GM18520 (cell line): ENCODE results near the gene CIDEB.

Experiments used
- ATAC-seq: cut with Tn5 transposase; IDR thresholded peaks from one replicate; pipeline ENCODE4 v1.9.1; 2021; ENCODE audit not compliant: unreplicated experiment

Gene CIDEB

DNA sequence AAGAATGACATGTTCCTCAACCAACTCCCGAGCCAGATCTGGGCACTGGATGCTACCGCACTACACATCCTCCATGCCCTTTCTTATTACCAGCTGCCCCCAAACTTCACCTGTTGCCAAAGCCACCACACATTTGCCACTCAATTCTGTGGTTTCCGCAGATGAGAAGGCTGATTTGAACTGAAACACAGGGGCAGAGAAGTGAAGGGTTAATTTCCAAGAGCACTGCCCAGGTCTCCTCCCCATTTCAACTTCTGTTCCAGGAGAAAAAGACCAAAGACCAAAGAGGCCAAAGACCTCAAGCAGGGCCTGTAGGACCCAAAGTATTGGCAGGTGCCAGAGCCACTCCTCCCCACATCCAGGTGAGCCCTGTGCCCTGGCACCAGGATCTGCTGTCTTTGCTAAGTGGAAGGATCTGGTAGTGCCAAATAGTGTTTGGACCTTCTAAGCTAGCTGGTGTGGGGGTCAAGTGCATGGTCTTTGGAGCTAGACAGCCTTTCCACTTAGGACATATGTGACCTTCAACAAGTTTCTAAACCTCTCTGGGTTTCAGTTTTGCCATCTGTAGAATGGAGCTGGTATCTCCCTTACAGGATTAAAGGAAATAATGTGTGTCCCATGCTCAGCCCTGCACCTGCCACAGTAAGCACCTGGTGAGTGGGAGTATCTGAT, 16.2 kb downstream of the CIDEB start:
- ATAC-seq: no peak

DNA sequence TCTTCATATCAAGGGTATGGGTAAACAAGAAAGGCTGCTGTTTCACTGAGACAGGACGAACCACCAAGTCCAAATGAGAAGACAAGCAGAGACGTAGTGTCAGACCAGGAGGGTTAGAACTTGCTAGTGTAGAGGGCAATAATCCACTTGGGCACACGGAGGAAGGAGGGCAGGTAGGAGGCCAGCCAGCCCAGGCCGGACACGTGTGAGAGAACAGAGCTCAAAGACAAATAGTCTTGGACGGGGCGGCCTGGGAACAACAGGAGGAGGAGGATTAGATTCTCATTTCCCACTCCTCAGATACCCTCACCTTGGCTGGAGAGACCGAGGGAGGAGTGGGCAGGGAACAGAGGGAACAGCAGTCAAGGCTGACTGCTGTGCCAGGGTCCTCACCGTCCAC, 17.0 kb downstream of the CIDEB start:
- ATAC-seq: no peak

DNA sequence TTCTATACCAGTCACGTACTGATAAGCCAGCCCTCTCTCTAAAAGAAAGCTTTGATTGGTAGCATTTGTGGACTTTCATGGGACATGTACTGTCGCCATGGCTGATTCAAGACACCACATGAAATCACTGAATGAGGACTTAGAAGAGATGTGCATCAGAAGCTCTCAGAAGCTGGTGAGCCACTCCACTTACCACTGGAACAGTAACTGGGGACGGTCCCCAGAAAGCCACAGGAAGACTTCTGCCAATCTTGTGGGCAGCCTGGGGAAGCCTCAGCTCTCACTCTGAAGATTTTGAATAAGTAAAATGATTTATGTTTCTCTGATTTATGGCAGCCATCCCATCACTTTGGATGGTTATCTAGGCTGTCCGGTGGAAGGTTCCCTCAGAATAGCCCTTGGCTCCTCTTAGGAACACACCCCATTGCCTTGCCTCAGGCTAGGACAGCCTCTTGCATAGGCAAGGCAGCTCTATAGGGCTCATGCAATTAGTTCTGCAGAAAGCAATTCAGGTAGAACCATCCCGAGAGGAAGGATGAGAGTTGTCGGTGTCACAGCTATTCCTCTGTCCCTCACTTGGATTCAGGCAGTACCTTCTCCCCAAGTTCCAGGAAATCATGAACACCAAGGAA, 18.0 kb downstream of the CIDEB start:
- peak; percentile 82 for ATAC-seq

DNA sequence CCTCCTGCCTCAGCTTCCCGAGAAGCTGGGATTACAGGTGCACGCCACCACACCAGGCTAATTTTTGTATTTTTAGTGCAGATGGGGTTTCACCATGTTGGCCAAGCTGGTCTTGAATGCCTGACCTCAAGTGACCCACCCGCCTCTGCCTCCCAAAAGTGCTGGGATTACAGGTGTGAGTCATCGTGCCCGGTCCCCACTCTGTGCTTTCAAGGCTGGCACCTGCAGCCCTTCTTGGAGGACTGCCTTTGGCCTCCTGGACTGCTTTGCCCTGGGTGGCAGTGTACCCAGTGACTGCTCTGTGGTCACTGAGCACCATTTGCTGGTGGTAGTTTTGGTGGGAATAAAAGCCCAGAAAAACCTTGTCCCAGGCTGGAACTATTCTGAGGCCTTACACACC, 20.8 kb downstream of the CIDEB start:
- no peak for ATAC-seq

GRCh38 chr14:24285351-24285750, 22.4 kb downstream of the CIDEB start:
- ATAC-seq: no peak

DNA sequence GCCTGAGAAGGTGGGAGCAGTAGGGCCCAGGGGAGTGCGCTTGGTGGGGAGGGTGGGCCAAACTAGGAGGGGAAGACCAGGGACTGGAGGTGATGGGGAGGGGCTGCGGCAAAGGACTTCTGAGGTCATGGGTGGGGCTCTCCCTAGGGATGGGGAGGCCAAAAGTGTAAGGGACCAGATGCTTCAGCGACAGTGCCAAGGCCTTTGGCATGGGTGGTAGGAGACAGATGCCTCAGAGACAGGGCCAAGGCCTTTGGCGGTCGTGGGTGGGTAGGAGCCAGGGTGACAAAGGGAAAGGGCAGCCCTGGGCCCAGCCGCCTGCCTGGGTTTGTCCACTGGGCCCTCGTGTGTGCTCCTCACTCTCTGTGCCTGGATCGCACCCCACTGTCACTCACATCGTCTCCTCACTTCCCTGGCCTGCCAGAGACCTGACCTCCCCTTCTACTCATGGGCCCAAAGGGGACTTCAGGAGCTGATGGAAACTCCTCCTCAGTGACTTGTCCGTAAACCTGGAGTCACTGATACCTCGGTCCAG, 23.2 kb downstream of the CIDEB start:
- ATAC-seq: no peak

DNA sequence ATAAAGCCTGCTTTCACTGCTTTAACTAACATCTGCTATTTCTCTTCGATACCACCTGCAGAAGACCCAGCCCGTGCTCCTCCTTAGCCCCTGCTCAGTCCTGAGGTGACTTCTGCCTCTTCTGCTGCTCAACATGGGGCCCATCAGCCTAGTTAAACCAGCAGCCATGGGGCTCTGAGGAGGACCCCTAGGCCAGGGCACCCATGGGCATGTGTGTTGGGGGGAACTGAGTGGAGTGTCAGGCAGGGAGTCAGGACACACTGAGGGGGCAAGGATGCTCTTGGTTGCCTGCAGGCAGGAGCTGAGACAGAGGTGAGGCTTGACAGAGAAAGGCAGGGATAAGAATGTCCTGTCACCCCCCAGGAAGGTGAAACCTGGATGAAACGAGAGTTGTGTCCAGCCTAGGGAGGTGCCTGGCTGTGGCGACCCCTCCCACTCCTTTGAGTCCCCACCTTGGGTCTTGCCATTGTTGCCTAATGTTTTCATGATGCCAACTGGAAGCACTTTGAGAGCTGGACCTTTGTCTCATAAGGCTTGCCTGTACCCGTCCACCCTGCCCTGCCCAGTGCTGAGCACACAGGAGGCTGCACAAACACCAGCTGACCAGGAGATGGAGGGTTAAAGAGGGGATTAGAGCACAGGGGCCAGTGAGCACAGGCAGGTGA, 23.8 kb downstream of the CIDEB start:
- no peak for ATAC-seq

- no peak for ATAC-seq
Measured at GRCh38 chr14:24282736-24283135, 25.0 kb downstream of the CIDEB start.

GRCh38 chr14:24281636-24282035, 26.1 kb downstream of the CIDEB start:
- ATAC-seq: no peak

- no peak for ATAC-seq
Measured at GRCh38 chr14:24280797-24281460, 26.8 kb downstream of the CIDEB start.

GRCh38 chr14:24279301-24280186, 28.2 kb downstream of the CIDEB start:
- ATAC-seq: peak; percentile 47

DNA sequence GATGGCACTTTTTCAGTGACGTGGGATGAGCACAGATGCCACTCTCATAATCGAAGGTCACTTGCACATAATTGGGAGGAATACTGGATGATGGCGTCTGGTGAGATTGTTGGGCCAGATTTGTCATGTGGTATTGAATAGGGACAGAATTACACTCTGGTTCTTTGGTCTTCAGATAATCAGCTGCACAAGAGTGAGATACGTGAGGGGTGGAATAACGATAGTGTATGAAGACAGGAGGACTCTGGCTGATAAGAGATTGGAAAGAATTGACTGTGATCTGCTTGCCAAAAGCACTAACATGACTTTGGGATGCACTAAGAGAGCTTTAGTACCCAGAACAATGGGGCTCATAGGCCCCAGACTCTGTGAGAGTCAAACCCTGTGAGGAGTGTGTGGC, 29.4 kb downstream of the CIDEB start:
- no peak for ATAC-seq

GRCh38 chr14:24277606-24278321, 30.0 kb downstream of the CIDEB start:
- ATAC-seq: no peak

GRCh38 chr14:24277071-24277470, 30.7 kb downstream of the CIDEB start:
- ATAC-seq: no peak

DNA sequence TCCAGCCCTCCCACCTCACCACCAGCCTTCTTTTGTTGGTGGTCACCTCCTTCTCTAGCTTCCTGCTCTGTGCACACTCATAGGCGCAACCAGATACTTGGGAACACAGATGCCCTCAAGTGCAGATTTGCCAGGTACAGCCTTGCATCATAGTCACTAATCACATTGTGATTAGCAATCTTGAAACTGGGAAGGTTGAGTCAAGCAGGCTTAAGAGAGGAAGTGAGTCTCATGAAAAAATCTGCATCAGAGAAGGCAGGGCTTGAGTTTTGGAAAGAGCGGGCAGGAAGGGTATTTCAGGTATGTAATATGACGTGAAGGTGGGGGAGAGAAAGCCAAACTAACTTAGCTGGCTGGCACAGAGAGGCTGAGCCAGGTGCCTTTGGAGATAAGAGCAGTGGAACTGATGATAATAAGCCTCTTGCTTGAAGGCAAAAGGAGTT, 33.7 kb downstream of the CIDEB start:
- peak; percentile 39 for ATAC-seq

- no peak for ATAC-seq
Measured at GRCh38 chr14:24273422-24273998, 34.3 kb downstream of the CIDEB start.

GRCh38 chr14:24272467-24272866, 35.3 kb downstream of the CIDEB start:
- no peak for ATAC-seq

- ATAC-seq: no peak
Measured at GRCh38 chr14:24271834-24272263, 35.9 kb downstream of the CIDEB start.

- peak; percentile 78 for ATAC-seq
Measured at GRCh38 chr14:24271134-24271833, 36.5 kb downstream of the CIDEB start, which contains the start of gene RABGGTA. TSS of gene RABGGTA (minus strand) at chr14:24271597. CDS start at chr14:24271115, 482 bp downstream.
